GM21723 (cell line): ENCODE data around the gene MYO1H.

Source experiments
- ATAC-seq: cut with Tn5 transposase; IDR thresholded peaks from one replicate; pipeline ENCODE4 v1.9.1; 2021; ENCODE audit warnings: mild to moderate bottlenecking, moderate library complexity; ENCODE audit not compliant: unreplicated experiment

The MYO1H gene

GRCh38 chr12:109489016-109489954 is 141.6 kb downstream of the MYO1H start:
- no peak for ATAC-seq

DNA sequence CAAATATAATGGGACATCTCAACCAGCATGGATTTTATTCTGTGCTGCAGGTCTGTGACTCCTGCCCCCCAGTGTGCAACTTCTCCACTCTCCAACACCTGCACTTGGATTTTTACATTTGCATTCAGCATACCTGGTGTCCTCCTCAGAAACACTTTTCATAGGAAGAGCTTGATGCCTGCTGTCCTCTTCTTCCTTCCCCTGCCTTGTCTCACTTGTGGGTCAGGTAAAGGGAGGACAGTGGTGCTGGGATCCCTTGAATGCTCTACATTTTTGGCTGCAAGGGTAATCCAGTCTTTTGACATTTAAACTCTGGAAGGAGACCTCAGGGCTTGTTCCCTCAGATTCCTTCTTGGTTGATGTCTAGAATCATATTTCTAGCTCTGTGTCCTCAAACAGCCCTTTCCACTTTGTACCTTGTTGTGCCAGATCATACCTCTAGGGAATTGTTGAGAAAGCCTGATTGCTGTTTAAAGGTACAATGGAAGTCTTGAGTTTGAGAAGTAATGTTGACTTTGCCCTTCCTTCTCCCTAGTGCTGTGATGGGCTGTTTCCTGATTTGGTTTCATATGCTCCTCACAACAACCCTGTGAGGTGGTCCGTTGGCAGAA is 142.4 kb downstream of the MYO1H start:
- no peak for ATAC-seq

GRCh38 chr12:109491671-109492070 is 144.0 kb downstream of the MYO1H start:
- ATAC-seq: no peak

DNA sequence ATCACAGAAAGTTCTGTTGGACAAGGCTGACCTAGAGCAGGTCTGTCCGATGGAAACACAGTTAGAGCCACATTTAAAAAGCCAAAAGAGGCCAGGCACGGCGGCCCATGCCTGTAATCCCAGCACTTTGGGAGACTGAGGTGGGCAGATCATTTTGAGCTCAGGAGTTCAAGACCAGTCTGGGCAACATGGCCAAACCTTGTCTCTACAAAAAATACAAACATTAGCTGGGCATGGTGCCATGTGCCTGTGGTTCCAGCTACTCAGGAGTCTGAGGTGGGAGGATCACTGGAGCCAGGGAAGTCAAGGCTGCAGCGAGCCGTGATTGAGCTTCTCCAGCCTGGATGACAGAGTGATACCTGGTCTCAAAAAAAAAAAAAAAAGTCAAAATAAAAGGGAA is 144.7 kb downstream of the MYO1H start:
- ATAC-seq: no peak

DNA sequence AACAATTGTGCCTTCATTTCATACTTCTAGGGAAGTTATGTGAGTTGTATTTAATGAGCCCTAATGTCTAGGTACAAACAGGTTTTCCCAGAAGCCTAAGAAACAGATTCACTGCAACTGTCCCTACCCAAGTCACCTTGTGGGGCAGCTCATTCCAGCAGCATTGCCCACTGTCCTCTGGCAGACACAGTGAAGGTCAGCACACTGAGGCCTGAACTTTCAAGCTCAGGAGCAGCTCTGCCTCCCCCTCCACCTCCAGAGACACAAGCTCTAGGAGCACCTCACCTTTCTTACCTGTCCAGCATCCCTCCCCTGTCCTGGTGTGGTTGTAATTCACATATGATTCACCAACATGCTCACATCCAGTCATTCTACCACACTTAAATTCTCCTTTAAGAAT is 145.4 kb downstream of the MYO1H start:
- no peak for ATAC-seq

- no peak for ATAC-seq
Measured at GRCh38 chr12:109493938-109494337, 146.2 kb downstream of the MYO1H start.

DNA sequence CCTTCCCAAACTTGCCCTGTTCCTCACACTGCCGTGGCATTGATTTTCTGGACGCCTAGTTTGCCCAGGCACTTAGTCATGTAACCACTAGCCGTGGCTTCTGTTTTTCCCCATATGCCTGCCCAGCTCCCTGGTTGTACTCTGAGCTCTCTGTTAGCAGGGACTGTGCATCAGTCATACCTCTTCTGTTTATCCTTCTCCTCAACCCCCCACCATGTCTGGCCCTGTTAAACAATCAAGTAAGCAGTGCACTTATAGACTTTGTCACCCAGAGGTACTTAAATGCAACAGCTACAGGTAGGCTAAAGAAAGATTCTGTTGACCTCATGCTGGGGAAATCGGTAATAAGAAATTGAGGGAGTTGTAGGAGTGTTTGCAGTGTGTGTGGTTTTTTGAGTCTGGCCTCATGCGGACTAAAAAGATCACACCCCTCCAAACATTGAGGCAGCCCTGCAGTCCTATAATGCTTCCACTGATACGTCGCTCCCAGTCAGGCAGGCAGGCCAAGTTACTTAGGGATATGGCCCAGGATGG is 146.7 kb downstream of the MYO1H start:
- ATAC-seq: no peak

- no peak for ATAC-seq
Measured at GRCh38 chr12:109495012-109495411, 147.3 kb downstream of the MYO1H start.

DNA sequence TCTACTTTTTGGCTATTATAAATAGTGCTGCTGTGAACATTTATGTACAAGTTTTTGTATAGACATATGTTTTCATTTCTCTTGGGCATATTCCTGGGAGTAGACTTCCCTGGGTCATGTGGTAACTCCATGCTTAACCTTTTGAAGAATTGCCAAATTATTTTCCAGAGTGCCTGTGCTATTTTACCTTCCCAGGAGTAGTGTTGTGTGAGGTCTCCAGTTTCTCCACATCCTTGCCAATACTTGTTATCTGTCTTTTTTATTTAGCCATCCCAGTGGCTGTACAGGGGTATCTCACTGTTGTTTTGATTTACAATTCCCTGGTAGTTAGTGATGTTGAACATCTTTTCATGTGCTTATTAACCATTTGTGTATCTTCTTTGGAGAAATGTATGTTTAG is 148.6 kb downstream of the MYO1H start:
- ATAC-seq: no peak

GRCh38 chr12:109497675-109498074 is 150.0 kb downstream of the MYO1H start:
- no peak for ATAC-seq
